ENCODE results near the gene RAPH1.
"Not testable (repeated sequence)": the region's sequence is repeated elsewhere in the genome, so short reads cannot be mapped to it uniquely, and the experiment has no call there.

- not testable (repeated sequence) for TF ChIP-seq CTCF (IDR thresholded peaks at IDR 0.05); SIN3A (IDR thresholded peaks at IDR 0.05; ENCODE audit: borderline replicate concordance, insufficient read depth, low read depth, low read length); POLR2AphosphoS5 (IDR thresholded peaks at IDR 0.05; ENCODE audit: low read depth, low read length)
Observed at GRCh38 chr2:203388153-203388552, 146.9 kb downstream of the RAPH1 start.

Measured in Panc1 (cell line).